Effector memory CD8-positive, alpha-beta T cell (primary cell): Measurements from ENCODE around the gene MTHFSD.
A peak's percentile ranks its signal among the peaks of the same experiment; 100 is the strongest.

Experiments
- ATAC-seq: fragments of 150-1000 bp; cut with Tn5 transposase; replicated peaks from 2 replicates; pipeline ENCODE4 v1.10.0; 2021; ENCODE audit warnings: mild to moderate bottlenecking, moderate library complexity
- DNase-seq, 3 experiments: peaks; one replicate each; pipeline ENCODE4 v3.0.0; 2021
- H3K27ac Mint-ChIP-seq, 2 donors: one replicate each; pipeline ENCODE4 v1.8.0; 2022; ENCODE audit warnings: mild to moderate bottlenecking in 2 of 2, mixed read lengths in 2 of 2, moderate library complexity in 2 of 2
- H3K27me3 Mint-ChIP-seq, 2 donors: one replicate each; pipeline ENCODE4 v1.8.0; 2022; ENCODE audit warnings: mixed read lengths in 2 of 2
- H3K36me3 Mint-ChIP-seq: one replicate; pipeline ENCODE4 v1.8.0; 2022; ENCODE audit warnings: mild to moderate bottlenecking, moderate library complexity, mixed read lengths; ENCODE audit not compliant: insufficient read depth
- H3K4me1 Mint-ChIP-seq, 2 donors: one replicate each; pipeline ENCODE4 v1.8.0; 2022; ENCODE audit warnings: low read depth in 2 of 2, mixed read lengths in 2 of 2
- H3K4me3 Mint-ChIP-seq, 2 donors: one replicate each; pipeline ENCODE4 v1.8.0; 2022; ENCODE audit warnings: mild to moderate bottlenecking in 2 of 2, mixed read lengths in 2 of 2, moderate library complexity in 2 of 2
- H3K9me3 Mint-ChIP-seq, 2 donors: one replicate each; pipeline ENCODE4 v1.8.0; 2022; ENCODE audit warnings: mixed read lengths in 2 of 2

Gene MTHFSD

DNA sequence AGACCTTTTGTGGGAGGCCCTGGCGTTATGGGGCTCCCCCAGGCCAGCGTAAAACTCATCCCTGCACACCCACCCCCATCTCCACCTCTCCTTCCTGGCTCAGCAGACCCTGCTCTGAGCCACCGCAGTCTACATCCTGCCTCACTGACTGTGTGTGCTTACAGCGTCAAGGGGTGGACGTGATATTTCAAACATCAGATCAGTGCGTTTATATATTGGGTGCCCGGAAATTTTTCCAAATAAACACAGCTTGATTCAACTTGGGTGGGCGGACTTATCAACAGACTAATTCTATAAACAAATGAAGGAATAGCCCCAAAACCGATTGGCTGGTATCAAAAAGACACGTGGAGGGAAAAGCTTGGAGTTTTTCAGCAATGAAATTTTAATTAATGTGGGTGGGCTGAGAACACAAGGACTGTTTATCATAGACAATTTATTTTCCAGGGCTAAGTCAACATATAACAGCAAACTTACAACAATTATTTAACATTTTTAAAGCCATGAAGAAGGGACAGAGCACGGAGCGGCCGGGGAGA, 23.1 kb upstream of the MTHFSD start, which contains the start of gene FOXL1:
FOXL1 (plus strand) TSS at position 489 of the 539 bp plus-strand sequence. CDS start 175 bp downstream, outside the sequence.
- DNase-seq = no peak
- Mint-ChIP-seq H3K4me1 (peaks cover 6% of the 10 kb centered on the region in 2 donors), H3K4me3 (no peak within 1 kb of the TSS), H3K9me3 (no peaks in the 10 kb centered on the region), H3K27me3 (peaks cover 78 to 91% of the 10 kb centered on the region in 2 donors), H3K27ac (no peak within 1 kb of the TSS), H3K36me3 (no peaks in the 10 kb centered on the region)
- ATAC-seq = no peak

DNA sequence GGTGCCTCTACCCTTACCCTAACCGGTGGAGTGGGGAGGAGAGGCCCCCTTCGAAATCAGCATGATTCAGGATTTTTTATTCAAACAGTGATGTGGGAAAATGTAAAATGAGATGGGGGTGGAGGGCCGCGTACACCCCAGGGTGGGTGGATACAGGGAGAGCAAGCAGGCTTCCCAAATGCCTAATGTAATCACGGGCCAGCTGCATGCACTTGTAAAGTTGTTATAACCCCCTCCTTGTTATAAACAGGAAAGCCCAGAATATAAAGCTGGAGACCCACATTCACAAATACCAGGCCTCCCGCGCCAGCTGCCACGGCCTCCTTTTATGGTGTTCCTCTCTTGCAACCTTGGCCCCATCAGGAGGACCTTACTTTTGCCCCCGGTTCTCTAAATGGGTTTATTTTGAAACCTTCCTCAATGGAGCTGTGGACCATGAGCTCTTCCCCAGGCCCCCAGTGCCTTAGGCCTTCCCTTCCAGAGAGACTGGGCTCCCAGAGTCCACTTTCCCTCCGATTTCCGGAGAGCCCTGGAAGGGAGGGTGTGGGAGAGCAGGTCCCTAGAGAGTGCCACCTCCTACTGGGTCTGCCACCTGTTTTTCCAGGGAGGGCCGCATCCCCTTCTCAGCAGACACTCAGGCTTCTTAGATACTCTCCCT, 22.4 kb upstream of the MTHFSD start:
- Mint-ChIP-seq H3K9me3 (no peaks in the 10 kb centered on the region), H3K27ac (no peak overlapping the region), H3K4me1 (peaks cover 6% of the 10 kb centered on the region in 2 donors), H3K27me3 (peaks cover 85 to 98% of the 10 kb centered on the region in 2 donors), H3K36me3 (no peaks in the 10 kb centered on the region), H3K4me3 (no peak overlapping the region)
- no peak for ATAC-seq
- DNase-seq = no peak

DNA sequence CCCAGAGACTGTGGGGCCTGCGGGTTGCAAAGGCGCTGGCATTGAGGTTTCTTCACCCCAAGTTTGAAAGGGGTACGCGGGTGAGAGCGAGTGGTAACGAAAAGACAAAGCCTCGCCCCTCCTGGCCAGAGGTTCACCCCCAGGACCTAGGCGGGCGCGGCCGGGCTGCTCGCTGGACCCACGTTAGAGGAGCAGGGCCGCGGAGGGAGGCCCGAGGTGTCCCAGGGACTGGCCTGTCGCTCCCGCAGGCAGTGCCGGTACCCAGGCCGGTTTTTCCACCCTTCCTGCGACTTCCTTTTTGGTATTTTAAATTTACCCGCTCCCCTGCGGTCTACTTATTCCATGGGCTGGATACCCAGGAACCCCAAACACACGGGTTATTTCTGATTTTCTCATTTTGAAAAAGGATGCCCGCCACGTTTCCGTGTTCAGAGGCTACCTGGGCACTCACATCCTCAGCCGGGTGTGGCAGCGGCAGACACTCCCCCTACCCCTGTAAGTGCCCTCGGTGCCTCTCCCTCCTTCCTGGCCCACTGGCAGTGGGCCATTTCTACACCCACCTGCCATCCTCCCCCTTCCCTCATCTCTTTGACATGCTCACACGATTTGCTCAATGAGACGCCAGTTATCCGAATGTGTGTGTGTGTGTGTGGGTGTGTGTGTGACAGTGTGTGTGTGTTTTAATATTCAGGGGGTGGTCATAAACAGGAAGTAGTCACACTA, 21.7 kb upstream of the MTHFSD start:
- peaks cover 6% of the 10 kb centered on the region in 2 donors for H3K4me1 Mint-ChIP-seq
- H3K4me3 Mint-ChIP-seq = peak overlapping the region; percentile 70 to 71
- no peaks in the 10 kb centered on the region for H3K9me3 Mint-ChIP-seq
- peaks cover 83 to 100% of the 10 kb centered on the region in 2 donors for H3K27me3 Mint-ChIP-seq
- H3K27ac Mint-ChIP-seq = no peak overlapping the region
- DNase-seq (no peak), ATAC-seq (no peak)
- no peaks in the 10 kb centered on the region for H3K36me3 Mint-ChIP-seq

DNA sequence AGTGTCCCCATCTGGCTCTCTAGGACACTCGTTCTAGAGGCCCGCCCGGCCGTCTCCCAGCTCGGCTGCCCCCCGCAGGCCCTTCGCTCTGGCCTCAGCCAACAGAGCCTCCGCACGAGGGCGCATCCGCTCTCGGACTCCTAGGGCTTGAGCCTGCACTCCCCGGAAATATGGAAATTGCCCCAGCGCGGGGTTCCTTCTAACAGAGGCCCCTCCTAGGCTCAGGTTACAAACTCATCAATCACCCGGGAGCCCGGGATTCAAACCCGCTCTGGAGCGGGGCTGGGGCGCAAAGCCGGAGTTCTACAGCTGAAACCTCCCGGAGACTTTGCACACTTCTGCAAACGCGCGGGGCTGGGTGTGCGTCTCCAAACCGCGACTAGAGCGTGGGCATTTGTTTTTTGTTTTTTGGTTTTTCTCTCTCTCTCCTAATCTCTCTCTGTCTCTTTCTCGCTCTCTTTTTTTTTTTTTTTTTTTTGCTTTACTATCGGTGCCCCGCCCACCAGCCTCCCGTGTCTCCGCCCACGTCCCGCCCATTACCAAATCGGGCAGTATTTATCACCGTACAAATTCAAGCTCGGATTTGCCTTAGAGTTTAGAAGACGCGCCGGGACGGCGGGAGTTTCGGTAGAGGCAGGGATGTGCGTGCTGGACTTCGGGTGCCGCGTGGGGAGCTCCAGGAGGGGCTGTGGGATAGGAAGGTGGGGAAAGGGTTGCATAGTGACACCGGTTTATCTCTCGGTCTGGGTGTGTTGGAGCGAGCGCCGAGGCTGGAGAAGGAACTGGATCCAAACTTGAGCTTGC, 20.9 kb upstream of the MTHFSD start:
- H3K9me3 Mint-ChIP-seq = no peaks in the 10 kb centered on the region
- peaks cover 80 to 100% of the 10 kb centered on the region in 2 donors for H3K27me3 Mint-ChIP-seq
- H3K4me1 Mint-ChIP-seq = peaks cover 6% of the 10 kb centered on the region in 2 donors
- DNase-seq (no peak), ATAC-seq (peak; percentile 48)
- no peak overlapping the region for H3K27ac Mint-ChIP-seq
- H3K36me3 Mint-ChIP-seq = no peaks in the 10 kb centered on the region
- H3K4me3 Mint-ChIP-seq = peak overlapping the region; percentile 70 to 71

DNA sequence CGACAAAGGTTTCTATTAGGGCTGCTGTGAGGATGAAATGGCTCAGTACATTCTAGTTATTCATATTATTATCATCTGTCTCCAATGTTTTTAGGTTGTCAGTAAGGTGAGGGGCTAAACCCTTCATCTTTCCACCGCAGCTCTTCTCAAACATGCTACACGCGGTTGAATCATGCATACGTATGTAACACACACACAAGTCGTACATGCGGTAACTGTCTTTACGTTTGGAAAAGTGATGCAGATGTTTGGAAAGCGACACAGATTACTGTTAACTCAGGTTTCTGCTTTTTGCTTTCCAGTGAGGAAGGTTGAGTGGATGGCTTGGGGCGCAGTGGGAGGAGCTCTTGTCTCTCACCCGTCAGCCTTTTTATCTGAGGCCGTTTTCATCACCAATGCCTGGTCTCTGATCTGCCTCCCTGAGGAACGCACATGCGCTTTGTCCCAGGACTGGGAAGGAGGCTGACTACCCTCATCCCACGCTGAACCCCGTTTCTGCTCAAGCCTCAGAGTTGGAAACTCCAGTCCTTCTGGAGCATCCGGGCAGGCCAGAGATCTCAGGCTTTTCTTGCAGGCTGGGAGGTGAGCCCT, 20.2 kb upstream of the MTHFSD start:
- Mint-ChIP-seq H3K36me3 (no peaks in the 10 kb centered on the region), H3K9me3 (no peaks in the 10 kb centered on the region), H3K27me3 (peaks cover 79 to 100% of the 10 kb centered on the region in 2 donors), H3K27ac (no peak overlapping the region), H3K4me3 (peak overlapping the region; percentile 70 to 71), H3K4me1 (peaks cover 6% of the 10 kb centered on the region in 2 donors)
- DNase-seq (no peak), ATAC-seq (no peak)

DNA sequence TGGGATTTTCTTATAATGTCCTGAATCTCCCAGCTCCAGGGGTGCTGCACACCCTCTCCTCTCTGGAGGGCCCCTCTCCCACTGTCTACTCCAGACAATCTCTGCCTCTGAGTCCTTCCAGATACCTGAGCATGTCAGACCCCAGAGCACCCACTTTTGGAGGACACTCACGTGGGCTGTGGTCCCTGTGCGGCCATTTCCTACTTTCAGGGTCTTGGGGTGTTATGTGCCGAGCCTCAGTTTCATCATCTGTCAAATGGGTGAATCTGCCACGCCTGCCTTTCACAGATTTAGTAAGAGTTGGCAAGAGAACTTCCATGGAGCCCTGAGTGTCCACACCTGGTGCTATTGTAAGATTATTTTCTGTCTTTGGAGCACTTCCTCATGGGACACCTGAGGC, 19.6 kb upstream of the MTHFSD start:
- Mint-ChIP-seq H3K27ac (no peak overlapping the region), H3K9me3 (no peaks in the 10 kb centered on the region), H3K27me3 (peaks cover 74 to 100% of the 10 kb centered on the region in 2 donors), H3K4me3 (no peak overlapping the region), H3K36me3 (no peaks in the 10 kb centered on the region), H3K4me1 (peaks cover 4 to 6% of the 10 kb centered on the region in 2 donors)
- no peak for ATAC-seq
- no peak for DNase-seq

DNA sequence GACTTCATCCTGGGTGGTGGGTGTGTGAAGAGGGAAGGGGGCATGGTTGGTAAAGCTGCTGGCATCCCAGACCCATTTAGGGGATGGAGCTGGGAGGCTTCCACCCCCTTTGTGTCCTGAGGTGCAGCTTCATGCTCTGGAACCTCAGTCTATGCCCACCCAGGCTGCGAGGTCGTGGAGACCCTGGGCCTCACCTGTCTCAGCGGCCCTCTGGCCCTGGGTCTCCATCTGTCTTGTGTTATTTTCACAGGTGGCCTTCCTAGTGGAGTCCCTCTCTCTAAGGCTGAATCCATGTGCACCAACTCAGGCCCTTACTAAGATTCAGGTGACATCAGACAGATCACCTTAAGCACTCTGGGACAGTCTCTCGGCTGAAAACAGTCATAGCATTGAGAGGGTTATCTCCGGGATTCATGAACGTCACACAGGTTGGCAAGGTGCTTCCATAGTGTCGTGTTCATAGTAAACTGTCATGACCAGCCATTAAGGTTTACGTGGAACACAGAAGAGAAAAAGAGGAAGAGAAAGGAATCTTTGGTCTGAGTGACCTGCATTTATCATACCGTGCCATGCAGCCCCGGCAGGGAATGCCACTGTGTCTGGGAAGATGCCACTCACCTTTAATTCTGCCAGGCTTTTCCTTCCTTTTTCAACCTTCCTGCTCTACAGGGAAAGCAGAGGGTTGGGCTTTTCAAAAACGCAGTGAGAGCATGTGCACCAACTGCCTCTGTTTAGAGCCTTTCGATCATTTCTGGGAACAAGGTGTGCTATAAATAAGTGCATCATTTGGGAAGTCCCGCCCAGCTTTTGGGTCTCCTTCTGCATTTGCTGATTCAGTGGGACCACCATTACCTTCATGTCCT, 18.8 kb upstream of the MTHFSD start:
- H3K4me1 Mint-ChIP-seq = peaks cover 3 to 6% of the 10 kb centered on the region in 2 donors
- H3K36me3 Mint-ChIP-seq = peaks cover 3% of the 10 kb centered on the region
- no peaks in the 10 kb centered on the region for H3K9me3 Mint-ChIP-seq
- H3K27ac Mint-ChIP-seq = no peak overlapping the region
- ATAC-seq (no peak), DNase-seq (no peak)
- peaks cover 74 to 100% of the 10 kb centered on the region in 2 donors for H3K27me3 Mint-ChIP-seq
- H3K4me3 Mint-ChIP-seq = no peak overlapping the region

DNA sequence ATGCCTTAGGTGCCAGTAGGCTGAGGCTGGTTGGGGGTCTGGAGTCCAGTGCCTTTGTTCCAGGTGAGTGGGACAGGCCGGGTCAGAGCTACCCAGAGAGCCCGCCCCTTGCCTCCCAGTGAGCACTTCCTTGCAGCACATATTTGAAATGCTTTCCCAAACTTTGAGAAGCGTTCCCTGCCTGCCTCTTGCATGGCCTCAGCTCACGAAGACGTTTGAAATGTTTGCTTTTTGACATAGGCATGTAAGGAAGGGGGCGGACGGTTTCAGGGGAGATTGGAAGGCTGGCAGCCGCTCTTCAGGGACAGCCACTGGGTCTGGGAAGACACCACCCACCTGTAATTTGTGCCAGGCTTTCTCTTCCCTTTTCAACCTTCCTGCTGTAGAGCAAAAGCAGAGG, 18.2 kb upstream of the MTHFSD start:
- no peak overlapping the region for H3K4me3 Mint-ChIP-seq
- no peak for DNase-seq
- H3K27me3 Mint-ChIP-seq = peaks cover 70 to 98% of the 10 kb centered on the region in 2 donors
- no peak overlapping the region for H3K27ac Mint-ChIP-seq
- no peak for ATAC-seq
- H3K36me3 Mint-ChIP-seq = peaks cover 6% of the 10 kb centered on the region
- H3K9me3 Mint-ChIP-seq = no peaks in the 10 kb centered on the region
- H3K4me1 Mint-ChIP-seq = peaks cover 3 to 10% of the 10 kb centered on the region in 2 donors

DNA sequence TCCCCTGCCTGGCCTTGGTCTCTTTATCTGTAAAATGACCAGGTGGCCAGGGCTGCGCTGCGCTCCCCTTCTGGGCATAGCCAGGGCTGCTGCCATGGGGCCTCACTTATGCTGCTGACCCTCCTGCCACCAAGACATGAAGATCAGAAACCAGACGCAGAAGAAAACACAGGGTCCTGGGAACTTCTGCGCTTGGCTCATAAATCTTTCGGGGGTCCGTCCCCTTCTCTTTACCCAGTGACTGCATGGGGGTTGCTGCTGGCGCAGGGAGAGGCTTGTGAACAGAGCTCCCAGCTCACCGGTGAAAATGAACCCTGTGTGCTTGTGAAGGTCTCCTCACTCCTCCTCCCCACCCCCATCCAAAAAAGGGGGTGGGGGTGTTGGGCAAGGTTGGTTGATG, 17.6 kb upstream of the MTHFSD start:
- Mint-ChIP-seq H3K36me3 (peaks cover 6% of the 10 kb centered on the region), H3K9me3 (no peaks in the 10 kb centered on the region), H3K27me3 (peaks cover 65 to 93% of the 10 kb centered on the region in 2 donors), H3K4me1 (peaks cover 3 to 10% of the 10 kb centered on the region in 2 donors), H3K4me3 (no peak overlapping the region), H3K27ac (no peak overlapping the region)
- DNase-seq = no peak
- ATAC-seq = no peak

DNA sequence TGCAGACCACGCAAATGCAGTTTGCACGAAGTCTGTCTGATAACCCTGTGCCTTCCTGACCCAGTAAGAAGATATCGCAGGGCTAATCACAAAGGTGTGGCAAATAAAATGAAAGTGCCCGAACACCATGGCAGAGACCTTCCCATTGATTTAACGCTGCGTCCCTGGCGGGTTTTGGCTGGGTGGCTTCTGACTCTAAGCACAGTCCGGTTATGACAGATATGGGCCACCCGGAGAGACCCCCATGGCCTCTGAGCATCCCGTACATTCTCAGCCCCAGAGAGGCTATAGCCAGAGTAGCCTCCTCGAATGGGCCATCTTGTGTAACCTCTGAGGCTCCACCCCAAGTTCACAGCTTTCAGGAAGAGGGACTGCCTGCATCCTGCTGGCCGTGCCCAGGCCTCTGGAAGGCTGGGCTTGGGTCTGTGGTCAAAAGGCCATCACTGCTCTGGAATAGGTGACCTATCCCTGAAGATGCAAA, 17.0 kb upstream of the MTHFSD start:
- H3K27ac Mint-ChIP-seq = no peak overlapping the region
- H3K4me3 Mint-ChIP-seq = no peak overlapping the region
- peaks cover 3 to 10% of the 10 kb centered on the region in 2 donors for H3K4me1 Mint-ChIP-seq
- no peaks in the 10 kb centered on the region for H3K9me3 Mint-ChIP-seq
- H3K27me3 Mint-ChIP-seq = peaks cover 63 to 93% of the 10 kb centered on the region in 2 donors
- H3K36me3 Mint-ChIP-seq = peaks cover 9% of the 10 kb centered on the region
- no peak for ATAC-seq
- no peak for DNase-seq

DNA sequence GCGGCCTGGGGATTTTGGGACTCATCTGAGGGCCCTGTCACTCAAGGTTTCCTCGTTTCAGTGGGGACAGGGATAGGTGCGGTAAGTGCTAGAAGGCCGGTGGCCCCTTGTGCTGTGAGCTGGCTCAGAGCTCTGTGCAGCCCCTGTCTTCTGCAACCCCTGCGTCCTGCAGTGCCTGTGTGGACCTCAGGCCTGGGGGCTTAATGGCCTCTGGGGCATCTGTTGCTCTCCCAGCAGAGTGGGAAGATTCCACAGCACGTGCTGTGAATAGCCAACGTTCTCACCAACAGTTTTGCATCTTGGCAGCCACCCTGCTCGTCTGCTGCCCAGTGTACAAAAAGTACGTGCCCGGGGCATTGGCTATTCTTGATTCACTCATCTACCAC, 16.5 kb upstream of the MTHFSD start:
- Mint-ChIP-seq H3K36me3 (peaks cover 9% of the 10 kb centered on the region), H3K27me3 (peaks cover 58 to 89% of the 10 kb centered on the region in 2 donors), H3K27ac (no peak overlapping the region), H3K4me1 (peaks cover 3 to 7% of the 10 kb centered on the region in 2 donors), H3K4me3 (no peak overlapping the region), H3K9me3 (no peaks in the 10 kb centered on the region)
- no peak for ATAC-seq
- DNase-seq = no peak
